HEK293 (cell line): Measurements from ENCODE around the gene MRPS2.

ENCODE experiments used
- CTCF ChIA-PET: fragments of 350-600 bp; formaldehyde crosslinking; extraction: SDS; loops from one replicate; lab custom pipeline; 2021; ENCODE audit warnings: antibody characterized with exemption; lab: Yijun Ruan, JAX
- POLR2A ChIA-PET: fragments of 300-600 bp; formaldehyde crosslinking; extraction: SDS; loops from one replicate; lab custom pipeline; 2020; ENCODE audit warnings: antibody characterized with exemption, inconsistent platforms; lab: Yijun Ruan, JAX
- H3K27ac ChIP-seq: fragments of 200-500 bp; sonication (Bioruptor generic); 2 replicates; pipeline ENCODE4 v1.5.1; 2014; ENCODE audit warnings: low read depth, low read length, control low read depth, inconsistent platforms; ENCODE audit errors: extremely low read depth
- H3K36me3 ChIP-seq, 2 experiments: fragments of 200-500 bp in 1 of 2; sonication (Bioruptor generic) in 1 of 2; 1 replicate in 1 of 2; 2 replicates in 1 of 2; pipeline ENCODE4 v1.5.1; 2014 to 2017; ENCODE audit warnings: inconsistent platforms in 2 of 2, low read length in 2 of 2; ENCODE audit not compliant: control insufficient read depth in 2 of 2, insufficient read depth in 1 of 2
- H3K4me1 ChIP-seq: fragments of 200-500 bp; sonication (Bioruptor generic); 2 replicates; pipeline ENCODE4 v1.5.1; 2014; ENCODE audit warnings: mild to moderate bottlenecking, low read length, inconsistent platforms; ENCODE audit not compliant: control insufficient read depth, insufficient read depth
- H3K4me3 ChIP-seq: 2 replicates; pipeline ENCODE4 v1.5.1; 2011; ENCODE audit warnings: low read depth, mild to moderate bottlenecking, control low read depth, low read length, moderate library complexity
- H3K9me3 ChIP-seq: fragments of 200-500 bp; sonication (Bioruptor generic); 2 replicates; pipeline ENCODE4 v1.5.1; 2014; ENCODE audit warnings: low read depth, low read length, inconsistent platforms; ENCODE audit not compliant: control insufficient read depth, insufficient read depth
- AEBP2 ChIP-seq: fragments of 450-650 bp; formaldehyde crosslinking; IDR thresholded peaks from 2 replicates; pipeline ENCODE4 v1.5.1; 2016; ENCODE audit warnings: missing biosample characterization, missing genetic modification characterization, borderline replicate concordance
- MYNN ChIP-seq: fragments of 450-650 bp; formaldehyde crosslinking; IDR thresholded peaks from 2 replicates; pipeline ENCODE4 v1.5.1; 2016; ENCODE audit warnings: missing biosample characterization, missing genetic modification characterization, borderline replicate concordance
- PRDM4 ChIP-seq: fragments of 450-650 bp; formaldehyde crosslinking; IDR thresholded peaks from 2 replicates; pipeline ENCODE4 v1.5.1; 2017; ENCODE audit warnings: missing biosample characterization, missing genetic modification characterization
- SP2 ChIP-seq: fragments of 450-650 bp; formaldehyde crosslinking; IDR thresholded peaks from 2 replicates; pipeline ENCODE4 v1.5.1; 2016; ENCODE audit warnings: missing biosample characterization, missing genetic modification characterization
- SP7 ChIP-seq: fragments of 450-650 bp; formaldehyde crosslinking; IDR thresholded peaks from 2 replicates; pipeline ENCODE4 v1.5.1; 2016; ENCODE audit warnings: missing biosample characterization, missing genetic modification characterization
- YY1 ChIP-seq: fragments of 450-650 bp; formaldehyde crosslinking; IDR thresholded peaks from 2 replicates; pipeline ENCODE4 v1.5.1; 2018; ENCODE audit warnings: missing biosample characterization, missing genetic modification characterization
- ZBTB21 ChIP-seq: fragments of 450-650 bp; formaldehyde crosslinking; IDR thresholded peaks from 2 replicates; pipeline ENCODE4 v1.5.1; 2017; ENCODE audit warnings: missing biosample characterization, missing genetic modification characterization
- ZBTB8A ChIP-seq: fragments of 450-650 bp; formaldehyde crosslinking; IDR thresholded peaks from 2 replicates; pipeline ENCODE4 v1.5.1; 2016; ENCODE audit warnings: missing biosample characterization, missing genetic modification characterization
- ZFP37 ChIP-seq: fragments of 450-650 bp; formaldehyde crosslinking; IDR thresholded peaks from 2 replicates; pipeline ENCODE4 v1.5.1; 2016; ENCODE audit warnings: missing biosample characterization, missing genetic modification characterization
- ZNF112 ChIP-seq: fragments of 450-650 bp; formaldehyde crosslinking; IDR thresholded peaks from 2 replicates; pipeline ENCODE4 v1.5.0; 2017; ENCODE audit warnings: missing biosample characterization, missing genetic modification characterization
- ZNF19 ChIP-seq: fragments of 450-650 bp; formaldehyde crosslinking; IDR thresholded peaks from 2 replicates; pipeline ENCODE4; 2016; ENCODE audit warnings: missing biosample characterization, missing genetic modification characterization, low read depth
- ZNF211 ChIP-seq: fragments of 450-650 bp; formaldehyde crosslinking; IDR thresholded peaks from 2 replicates; pipeline ENCODE4 v1.5.1; 2016; ENCODE audit warnings: low read depth, missing biosample characterization, missing genetic modification characterization
- ZNF274 ChIP-seq, 2 experiments: fragments of 200-500 bp in 1 of 2; fragments of 450-650 bp in 1 of 2; sonication (Bioruptor generic) in 1 of 2; formaldehyde crosslinking in 1 of 2; IDR thresholded peaks; 2 replicates each; pipeline versions ENCODE4 v1.5.1 to v1.6.1; 2014 to 2016; ENCODE audit warnings: borderline replicate concordance in 1 of 2, inconsistent platforms in 1 of 2, low read length in 1 of 2, missing biosample characterization in 1 of 2, missing genetic modification characterization in 1 of 2
- ZNF423 ChIP-seq: fragments of 450-650 bp; formaldehyde crosslinking; IDR thresholded peaks from 2 replicates; pipeline ENCODE4 v1.5.1; 2016; ENCODE audit warnings: missing biosample characterization, missing genetic modification characterization
- ZNF510 ChIP-seq: fragments of 450-650 bp; formaldehyde crosslinking; IDR thresholded peaks from 2 replicates; pipeline ENCODE4 v1.5.1; 2018; ENCODE audit warnings: mild to moderate bottlenecking, missing genetic modification characterization, missing biosample characterization; ENCODE audit not compliant: insufficient replicate concordance
- ZNF514 ChIP-seq: fragments of 450-650 bp; formaldehyde crosslinking; IDR thresholded peaks from 2 replicates; pipeline ENCODE4 v1.5.1; 2016; ENCODE audit warnings: missing biosample characterization, missing genetic modification characterization
- ZNF585B ChIP-seq: fragments of 450-650 bp; formaldehyde crosslinking; IDR thresholded peaks from 2 replicates; pipeline ENCODE4 v1.5.1; 2016; ENCODE audit warnings: missing biosample characterization, missing genetic modification characterization
- ZNF621 ChIP-seq: fragments of 450-650 bp; formaldehyde crosslinking; IDR thresholded peaks from 2 replicates; pipeline ENCODE4 v1.5.1; 2017; ENCODE audit warnings: missing biosample characterization, missing genetic modification characterization
- ZNF670 ChIP-seq: fragments of 450-650 bp; formaldehyde crosslinking; IDR thresholded peaks from 2 replicates; pipeline ENCODE4 v1.5.1; 2016; ENCODE audit warnings: missing biosample characterization, missing genetic modification characterization, low read depth
- ZNF776 ChIP-seq: fragments of 450-650 bp; formaldehyde crosslinking; IDR thresholded peaks from 2 replicates; pipeline ENCODE4 v1.5.0; 2017; ENCODE audit warnings: missing biosample characterization, missing genetic modification characterization, borderline replicate concordance
- ZNF843 ChIP-seq: fragments of 450-650 bp; formaldehyde crosslinking; IDR thresholded peaks from 2 replicates; pipeline ENCODE4 v1.5.1; 2016; ENCODE audit warnings: missing biosample characterization, missing genetic modification characterization
- TF ChIP-seq, protein P1 (sequence below): fragments of 450-650 bp; formaldehyde crosslinking; IDR thresholded peaks from 2 replicates; pipeline ENCODE4 v1.5.0; 2017; ENCODE audit warnings: missing biosample characterization, missing genetic modification characterization, borderline replicate concordance
- TF ChIP-seq, protein P2 (sequence below): fragments of 450-650 bp; formaldehyde crosslinking; IDR thresholded peaks from 2 replicates; pipeline ENCODE4 v1.5.1; 2016; ENCODE audit warnings: missing biosample characterization, missing genetic modification characterization

Gene MRPS2

GRCh38 chr9:135498381-135499126 lies 1.9 kb upstream of the MRPS2 start:
- TF ChIP-seq ZNF621 (tag by site-specific recombination) (no peak), ZNF112 (tag by site-specific recombination) (no peak), ZNF514 (no peak), ZNF423 (no peak), ZNF843 (tag by site-specific recombination) (no peak), ZNF510 (tag by site-specific recombination) (no peak), SP2 (tag by site-specific recombination) (no peak), ZFP37 (tag by site-specific recombination) (no peak)
- TF ChIP-seq, protein P1, sequence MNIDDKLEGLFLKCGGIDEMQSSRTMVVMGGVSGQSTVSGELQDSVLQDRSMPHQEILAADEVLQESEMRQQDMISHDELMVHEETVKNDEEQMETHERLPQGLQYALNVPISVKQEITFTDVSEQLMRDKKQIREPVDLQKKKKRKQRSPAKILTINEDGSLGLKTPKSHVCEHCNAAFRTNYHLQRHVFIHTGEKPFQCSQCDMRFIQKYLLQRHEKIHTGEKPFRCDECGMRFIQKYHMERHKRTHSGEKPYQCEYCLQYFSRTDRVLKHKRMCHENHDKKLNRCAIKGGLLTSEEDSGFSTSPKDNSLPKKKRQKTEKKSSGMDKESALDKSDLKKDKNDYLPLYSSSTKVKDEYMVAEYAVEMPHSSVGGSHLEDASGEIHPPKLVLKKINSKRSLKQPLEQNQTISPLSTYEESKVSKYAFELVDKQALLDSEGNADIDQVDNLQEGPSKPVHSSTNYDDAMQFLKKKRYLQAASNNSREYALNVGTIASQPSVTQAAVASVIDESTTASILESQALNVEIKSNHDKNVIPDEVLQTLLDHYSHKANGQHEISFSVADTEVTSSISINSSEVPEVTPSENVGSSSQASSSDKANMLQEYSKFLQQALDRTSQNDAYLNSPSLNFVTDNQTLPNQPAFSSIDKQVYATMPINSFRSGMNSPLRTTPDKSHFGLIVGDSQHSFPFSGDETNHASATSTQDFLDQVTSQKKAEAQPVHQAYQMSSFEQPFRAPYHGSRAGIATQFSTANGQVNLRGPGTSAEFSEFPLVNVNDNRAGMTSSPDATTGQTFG (tag by site-specific recombination): no peak
- Histone ChIP-seq H3K27ac (no peak overlapping the region), H3K9me3 (no peaks in the 10 kb centered on the region), H3K36me3 (peaks cover 0 to 20% of the 10 kb centered on the region in 2 experiments; a peak in 2 of 3 replicates), H3K4me3 (no peak overlapping the region), H3K4me1 (peaks cover 5% of the 10 kb centered on the region; the same call in 1 of the 2 replicates)
- POLR2A ChIA-PET: interaction anchor here (0.9 kb wide), 2 partner anchors 18 to 30 kb away, joined by 3 to 6 read pairs; no protein-coding TSS in a partner anchor
- CTCF ChIA-PET: interaction anchor here (0.8 to 1.2 kb wide), 2 partner anchors 8 to 86 kb away, joined by 3 to 5 read pairs; no protein-coding TSS in a partner anchor

- H3K36me3 ChIP-seq: peaks cover 0 to 29% of the 10 kb centered on the region in 2 experiments; a peak in 2 of 3 replicates
- POLR2A ChIA-PET: interaction anchor here (0.6 to 1.4 kb wide), 4 partner anchors 19 to 81 kb away, joined by 3 to 7 read pairs (median 4); no protein-coding TSS in a partner anchor
- no peaks in the 10 kb centered on the region for H3K9me3 ChIP-seq
- H3K27ac ChIP-seq: no peak overlapping the region; the same call in 1 of the 2 replicates
- peaks cover 5% of the 10 kb centered on the region; the same call in 1 of the 2 replicates for H3K4me1 ChIP-seq
- peak overlapping the region; percentile 87 for H3K4me3 ChIP-seq
- CTCF ChIA-PET: interaction anchor here (0.6 to 1.5 kb wide), 11 partner anchors 9 to 982 kb away, joined by 3 to 5 read pairs (median 3); no protein-coding TSS in a partner anchor
- TF ChIP-seq SP7 (tag by site-specific recombination) (peak; percentile 61), ZNF112 (tag by site-specific recombination) (no peak), ZNF19 (no peak), SP2 (tag by site-specific recombination) (peak; percentile 16; the same call in 1 of the 2 replicates), AEBP2 (tag by site-specific recombination) (no peak), ZNF776 (tag by site-specific recombination) (no peak), YY1 (peak; percentile 61; the same call in 1 of the 2 replicates), ZNF274 (IDR thresholded peaks at IDR 0.05; ENCODE audit: low read length) (no peak), ZNF274 (tag by site-specific recombination; IDR thresholded peaks at IDR 0.05; ENCODE audit: borderline replicate concordance) (no peak), ZNF585B (tag by site-specific recombination) (no peak), ZBTB21 (tag by site-specific recombination) (peak; percentile 45; the same call in 1 of the 2 replicates), PRDM4 (no peak), ZNF670 (tag by site-specific recombination) (no peak), MYNN (tag by site-specific recombination) (no peak), ZNF211 (tag by site-specific recombination) (no peak), ZBTB8A (tag by site-specific recombination) (0 out of 2 replicates have a peak, but pooled peaks have one; percentile 14)
- TF ChIP-seq, protein P2, sequence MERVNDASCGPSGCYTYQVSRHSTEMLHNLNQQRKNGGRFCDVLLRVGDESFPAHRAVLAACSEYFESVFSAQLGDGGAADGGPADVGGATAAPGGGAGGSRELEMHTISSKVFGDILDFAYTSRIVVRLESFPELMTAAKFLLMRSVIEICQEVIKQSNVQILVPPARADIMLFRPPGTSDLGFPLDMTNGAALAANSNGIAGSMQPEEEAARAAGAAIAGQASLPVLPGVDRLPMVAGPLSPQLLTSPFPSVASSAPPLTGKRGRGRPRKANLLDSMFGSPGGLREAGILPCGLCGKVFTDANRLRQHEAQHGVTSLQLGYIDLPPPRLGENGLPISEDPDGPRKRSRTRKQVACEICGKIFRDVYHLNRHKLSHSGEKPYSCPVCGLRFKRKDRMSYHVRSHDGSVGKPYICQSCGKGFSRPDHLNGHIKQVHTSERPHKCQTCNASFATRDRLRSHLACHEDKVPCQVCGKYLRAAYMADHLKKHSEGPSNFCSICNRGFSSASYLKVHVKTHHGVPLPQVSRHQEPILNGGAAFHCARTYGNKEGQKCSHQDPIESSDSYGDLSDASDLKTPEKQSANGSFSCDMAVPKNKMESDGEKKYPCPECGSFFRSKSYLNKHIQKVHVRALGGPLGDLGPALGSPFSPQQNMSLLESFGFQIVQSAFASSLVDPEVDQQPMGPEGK (tag by site-specific recombination): peak; percentile 48
These were observed 984 bp upstream of the MRPS2 start for GRCh38 chr9:135499326-135500070.
